ENCODE data around the gene INSIG1. TPM values are rescaled to one million over a fixed set of nuclear protein-coding genes. Genes with fewer than 3 reads are reported as not detected.

The INSIG1 gene
- total RNA-seq, 4 donors from 2014 or later, result 28.7 to 65.5 (median 45.0) TPM

DNA sequence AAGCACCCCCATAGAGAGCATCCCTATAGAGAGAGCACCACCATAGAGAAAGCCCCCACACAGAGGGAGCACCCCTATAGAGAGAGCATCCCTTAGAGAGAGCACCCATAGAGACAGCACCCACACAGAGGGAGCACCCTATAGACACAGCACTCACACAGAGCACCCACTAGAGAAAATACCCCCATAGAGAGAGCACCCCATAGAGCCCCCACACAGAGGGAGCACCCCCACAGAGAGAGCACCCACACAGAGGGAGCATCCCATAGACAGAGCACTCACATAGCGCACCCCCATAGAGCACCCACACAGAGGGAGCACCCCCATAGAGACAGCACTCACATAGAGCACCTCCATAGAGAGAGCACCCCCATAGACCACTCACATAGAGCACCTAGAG lies 48.6 kb downstream of the INSIG1 start:
- in situ Hi-C loops (cut with MboI; ENCODE audit: low pct_ligation_motif_present in 1 of 4, low pct_unique_long_range_greater_than_20kb in 1 of 4, low sequenced_read_pairs in 3 of 4) (loop anchor here (10.0 to 25.0 kb wide), 3 partner anchors 159 to 421 kb away; no protein-coding TSS in a partner anchor), intact Hi-C loops (cut with DNase I; ENCODE audit: low total_unique reads) (loop anchor here (10.0 kb wide), 1 partner anchor 421 kb away; no protein-coding TSS in a partner anchor)
- 100% methylated on average over 1 of the region's 1 CpG; no CpG with 5 or more reads in 1 of the 2 donors for WGBS, 2 donors (ENCODE audit: low coverage in 1 of 2)
- Histone ChIP-seq H3K27ac (no peak overlapping the region), H3K4me1 (peaks cover 3 to 10% (median 6%) of the 10 kb centered on the region in 4 donors), H3K4me3 (no peak overlapping the region), H3K9me3 (no peaks in the 10 kb centered on the region), H3K36me3 (no peaks in the 10 kb centered on the region), H3K27me3 (peaks cover 20% of the 10 kb centered on the region)
- DNase-seq, result no peak
- TF ChIP-seq, protein P1, sequence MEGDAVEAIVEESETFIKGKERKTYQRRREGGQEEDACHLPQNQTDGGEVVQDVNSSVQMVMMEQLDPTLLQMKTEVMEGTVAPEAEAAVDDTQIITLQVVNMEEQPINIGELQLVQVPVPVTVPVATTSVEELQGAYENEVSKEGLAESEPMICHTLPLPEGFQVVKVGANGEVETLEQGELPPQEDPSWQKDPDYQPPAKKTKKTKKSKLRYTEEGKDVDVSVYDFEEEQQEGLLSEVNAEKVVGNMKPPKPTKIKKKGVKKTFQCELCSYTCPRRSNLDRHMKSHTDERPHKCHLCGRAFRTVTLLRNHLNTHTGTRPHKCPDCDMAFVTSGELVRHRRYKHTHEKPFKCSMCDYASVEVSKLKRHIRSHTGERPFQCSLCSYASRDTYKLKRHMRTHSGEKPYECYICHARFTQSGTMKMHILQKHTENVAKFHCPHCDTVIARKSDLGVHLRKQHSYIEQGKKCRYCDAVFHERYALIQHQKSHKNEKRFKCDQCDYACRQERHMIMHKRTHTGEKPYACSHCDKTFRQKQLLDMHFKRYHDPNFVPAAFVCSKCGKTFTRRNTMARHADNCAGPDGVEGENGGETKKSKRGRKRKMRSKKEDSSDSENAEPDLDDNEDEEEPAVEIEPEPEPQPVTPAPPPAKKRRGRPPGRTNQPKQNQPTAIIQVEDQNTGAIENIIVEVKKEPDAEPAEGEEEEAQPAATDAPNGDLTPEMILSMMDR (IDR thresholded peaks at IDR 0.05), result no peak
- TF ChIP-seq POLR2AphosphoS5 (IDR thresholded peaks at IDR 0.05) (no peak), EP300 (IDR thresholded peaks at IDR 0.05; ENCODE audit: low read depth) (no peak), POLR2A (IDR thresholded peaks at IDR 0.05) (no peak)

DNA sequence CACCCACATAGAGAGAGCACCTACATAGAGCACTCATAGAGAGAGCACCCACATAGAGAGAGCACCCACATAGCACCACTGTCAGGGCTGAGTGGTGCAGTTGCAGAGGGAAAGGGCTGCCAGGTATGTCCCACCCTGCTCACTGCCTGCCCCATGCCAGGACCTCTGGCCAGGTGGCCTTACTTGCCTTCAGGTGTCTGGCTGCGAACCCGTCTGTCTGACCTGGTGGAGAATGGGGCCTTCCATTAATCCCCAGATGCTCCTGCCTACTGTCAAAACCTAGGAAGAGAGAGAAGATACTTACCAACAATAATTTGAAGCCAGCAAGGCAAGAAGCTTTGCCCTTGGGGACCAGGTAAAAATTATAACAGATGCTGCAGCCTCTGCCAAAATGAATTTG lies 51.1 kb downstream of the INSIG1 start:
- Histone ChIP-seq H3K9me3 (no peaks in the 10 kb centered on the region), H3K36me3 (no peaks in the 10 kb centered on the region), H3K27ac (no peak overlapping the region), H3K4me1 (peaks cover 3 to 10% (median 6%) of the 10 kb centered on the region in 4 donors), H3K27me3 (peaks cover 23% of the 10 kb centered on the region), H3K4me3 (no peak overlapping the region)
- DNase-seq, result no peak
- intact Hi-C loops (cut with DNase I; ENCODE audit: low total_unique reads), result loop anchor here (10.0 kb wide), 1 partner anchor 424 kb away; no protein-coding TSS in a partner anchor
- in situ Hi-C loops (cut with MboI; ENCODE audit: low pct_ligation_motif_present in 1 of 4, low pct_unique_long_range_greater_than_20kb in 1 of 4, low sequenced_read_pairs in 3 of 4), result loop anchor here (10.0 to 25.0 kb wide), 3 partner anchors 162 to 424 kb away; no protein-coding TSS in a partner anchor
- TF ChIP-seq, protein P1 (IDR thresholded peaks at IDR 0.05), result no peak
- no peak for TF ChIP-seq POLR2AphosphoS5 (IDR thresholded peaks at IDR 0.05)
- no peak for TF ChIP-seq POLR2A (IDR thresholded peaks at IDR 0.05)
- no peak for TF ChIP-seq EP300 (IDR thresholded peaks at IDR 0.05; ENCODE audit: low read depth)
- WGBS, 2 donors (ENCODE audit: low coverage in 1 of 2), result 77% methylated on average over 2 of the region's 2 CpGs; no CpG with 5 or more reads in 1 of the 2 donors

DNA sequence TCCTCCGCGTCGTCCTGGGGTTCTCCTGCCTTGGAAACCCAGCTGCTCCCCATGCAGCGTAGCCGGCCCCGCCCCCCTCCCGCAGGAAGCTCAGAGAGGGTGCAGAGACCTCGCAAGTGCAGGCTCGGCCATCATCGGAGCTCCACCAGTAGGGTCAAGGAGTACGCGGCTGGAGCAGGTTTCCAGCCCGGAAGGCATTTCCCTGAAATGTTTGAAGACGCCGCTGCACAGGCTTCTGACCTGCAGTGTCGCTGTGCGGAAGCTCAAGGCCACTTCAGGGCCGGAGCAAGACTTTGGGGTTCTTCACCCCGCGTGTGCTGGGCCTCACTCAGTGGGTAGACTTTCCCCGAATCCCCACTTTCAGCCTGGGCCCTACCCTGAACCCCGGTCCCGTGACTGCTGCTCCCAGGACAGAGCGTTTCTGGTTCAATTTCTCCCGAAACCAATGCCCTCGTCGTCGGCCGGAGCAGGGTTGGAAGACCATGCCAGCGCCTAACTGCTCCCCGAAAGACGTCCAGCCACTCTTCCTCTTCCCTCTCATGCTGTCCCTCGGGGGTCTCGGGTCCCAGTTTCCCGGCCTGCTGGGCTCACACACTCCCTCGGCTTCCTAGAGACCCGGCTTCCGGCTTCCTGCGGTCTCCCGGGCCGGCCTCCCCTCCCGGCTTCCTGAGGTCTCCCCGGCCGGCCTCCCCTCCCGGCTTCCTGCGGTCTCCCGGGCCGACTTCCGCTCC lies 52.1 kb downstream of the INSIG1 start:
- H3K27me3 ChIP-seq, result peaks cover 18% of the 10 kb centered on the region
- intact Hi-C loops (cut with DNase I; ENCODE audit: low total_unique reads), result loop anchor here (5.0 to 10.0 kb wide), 2 partner anchors 162 to 425 kb away; no protein-coding TSS in a partner anchor
- WGBS, 2 donors (ENCODE audit: low coverage in 1 of 2), result 69 to 92% methylated on average over 9 to 43 of the region's 49 CpGs
- H3K27ac ChIP-seq, result no peak overlapping the region
- no peak overlapping the region for H3K4me3 ChIP-seq
- no peaks in the 10 kb centered on the region for H3K36me3 ChIP-seq
- TF ChIP-seq EP300 (IDR thresholded peaks at IDR 0.05; ENCODE audit: low read depth), result no peak
- TF ChIP-seq, protein P1 (IDR thresholded peaks at IDR 0.05), result no peak
- TF ChIP-seq POLR2A (IDR thresholded peaks at IDR 0.05), result no peak
- TF ChIP-seq POLR2AphosphoS5 (IDR thresholded peaks at IDR 0.05), result no peak
- in situ Hi-C loops (cut with MboI; ENCODE audit: low pct_ligation_motif_present in 1 of 4, low pct_unique_long_range_greater_than_20kb in 1 of 4, low sequenced_read_pairs in 3 of 4), result loop anchor here (10.0 to 25.0 kb wide), 4 partner anchors 162 to 437 kb away; no protein-coding TSS in a partner anchor
- H3K4me1 ChIP-seq, result peaks cover 0 to 5% (median 2%) of the 10 kb centered on the region in 4 donors
- no peak for DNase-seq
- H3K9me3 ChIP-seq, result no peaks in the 10 kb centered on the region

DNA sequence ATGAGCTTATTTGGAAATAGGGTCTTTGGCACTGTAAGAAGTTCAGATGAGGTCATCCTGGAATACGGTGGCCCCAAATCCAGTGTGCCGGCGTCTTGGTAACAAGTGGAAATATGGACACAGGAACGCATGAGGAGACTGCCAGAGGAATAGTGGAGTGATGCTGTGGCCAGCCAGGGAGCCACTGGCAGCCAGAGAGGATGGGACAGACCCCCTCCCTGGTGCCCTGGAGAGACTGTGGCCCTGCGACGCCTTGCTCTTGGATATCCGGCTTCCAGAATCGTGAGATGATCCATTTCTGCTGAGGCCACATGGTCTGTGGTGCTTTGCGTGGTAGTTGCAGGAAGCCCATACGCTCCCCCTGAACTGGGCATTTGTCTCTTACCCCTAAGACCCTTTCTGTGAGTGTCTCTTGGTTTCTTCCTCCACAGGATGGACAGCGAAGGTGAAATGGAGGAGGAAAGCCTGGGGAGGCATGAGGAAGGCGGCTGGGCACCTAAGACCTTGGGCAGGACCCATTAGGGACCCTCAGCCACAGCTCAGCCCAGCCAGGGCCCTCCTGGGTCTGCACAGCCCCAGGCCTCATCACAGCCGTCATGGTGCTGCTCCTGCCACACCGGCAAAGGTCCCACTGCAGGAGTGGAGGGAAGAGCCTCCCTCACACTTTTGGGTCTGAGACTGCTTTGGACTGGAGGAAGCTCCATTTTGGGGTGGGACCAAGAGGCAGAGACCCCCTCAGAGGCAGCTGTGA lies 53.6 kb downstream of the INSIG1 start:
- H3K36me3 ChIP-seq, result no peaks in the 10 kb centered on the region
- in situ Hi-C loops (cut with MboI; ENCODE audit: low pct_ligation_motif_present in 1 of 4, low pct_unique_long_range_greater_than_20kb in 1 of 4, low sequenced_read_pairs in 3 of 4), result loop anchor here in 1 of 4 donors (25.0 kb wide), 1 partner anchor 439 kb away; no protein-coding TSS in a partner anchor
- DNase-seq, result no peak

More for the DNA sequence above, 53.6 kb downstream of the INSIG1 start:
- intact Hi-C loops (cut with DNase I; ENCODE audit: low total_unique reads), result loop anchor here (5.0 kb wide), 1 partner anchor 164 kb away; no protein-coding TSS in a partner anchor
- H3K27me3 ChIP-seq, result peaks cover 22% of the 10 kb centered on the region
- no peak overlapping the region for H3K4me3 ChIP-seq
- H3K9me3 ChIP-seq, result no peaks in the 10 kb centered on the region
- no peak overlapping the region for H3K27ac ChIP-seq
- no peaks in the 10 kb centered on the region for H3K4me1 ChIP-seq
- TF ChIP-seq EP300 (IDR thresholded peaks at IDR 0.05; ENCODE audit: low read depth), result no peak
- TF ChIP-seq, protein P1 (IDR thresholded peaks at IDR 0.05), result no peak
- TF ChIP-seq POLR2AphosphoS5 (IDR thresholded peaks at IDR 0.05), result no peak
- no peak for TF ChIP-seq POLR2A (IDR thresholded peaks at IDR 0.05)
- 80 to 86% methylated on average over 7 to 14 of the region's 14 CpGs for WGBS, 2 donors (ENCODE audit: low coverage in 1 of 2)

Data from transverse colon (tissue), 4 donors.